Neural cell (in vitro differentiated cells): ENCODE measurements around the gene NDNF. TPM values are rescaled to one million over a fixed set of nuclear protein-coding genes. Genes with fewer than 3 reads are reported as not detected.

Experiments used
- H2AFZ ChIP-seq: fragments of 200-600, 300-800 bp; sonication (generic), shearing (Covaris generic); 2 replicates; pipeline ENCODE4 v1.6.0; 2014; ENCODE audit warnings: low read depth, mild to moderate bottlenecking, antibody characterized with exemption, low read length, moderate library complexity
- H3F3A ChIP-seq: fragments of 200-600 bp; shearing (Covaris generic); 2 replicates; pipeline ENCODE4 v1.6.1; 2016; ENCODE audit warnings: mild to moderate bottlenecking, moderate library complexity, mixed read lengths, antibody characterized with exemption, low read length; ENCODE audit not compliant: insufficient read depth, poor library complexity, severe bottlenecking
- H3K27ac ChIP-seq: fragments of 200-600, 300-800 bp; sonication (generic), shearing (Covaris generic); 2 replicates; pipeline ENCODE4 v1.5.1; 2014; ENCODE audit warnings: mild to moderate bottlenecking, low read length, moderate library complexity
- H3K27me3 ChIP-seq: fragments of 300-800, 200-600 bp; sonication (generic), shearing (Covaris generic); 2 replicates; pipeline ENCODE4 v1.6.0; 2014; ENCODE audit warnings: mild to moderate bottlenecking, low read depth, low read length, moderate library complexity; ENCODE audit not compliant: insufficient read depth
- H3K36me3 ChIP-seq: fragments of 300-800, 200-600 bp; sonication (generic), shearing (Covaris generic); 2 replicates; pipeline ENCODE4 v1.5.1; 2014; ENCODE audit warnings: mild to moderate bottlenecking, antibody characterized with exemption, low read length, moderate library complexity; ENCODE audit not compliant: insufficient read depth
- H3K4me2 ChIP-seq: fragments of 300-800, 200-600 bp; sonication (generic), shearing (Covaris generic); 2 replicates; pipeline ENCODE4 v1.6.0; 2014; ENCODE audit warnings: mild to moderate bottlenecking, low read length
- H3K4me3 ChIP-seq: fragments of 300-800, 200-600 bp; sonication (generic), shearing (Covaris generic); 2 replicates; pipeline ENCODE4 v1.5.1; 2014; ENCODE audit warnings: mild to moderate bottlenecking, low read length, moderate library complexity
- H3K79me2 ChIP-seq: fragments of 200-600 bp; shearing (Covaris generic); replicated peaks from 2 replicates; pipeline ENCODE4 v1.6.0; 2014; ENCODE audit warnings: mild to moderate bottlenecking, low read length, moderate library complexity; ENCODE audit not compliant: insufficient read depth
- H3K9ac ChIP-seq: fragments of 300-800, 200-600 bp; sonication (generic), shearing (Covaris generic); 2 replicates; pipeline ENCODE4 v1.6.1; 2016; ENCODE audit warnings: mild to moderate bottlenecking, low read length, mixed read lengths
- H3K9me2 ChIP-seq: fragments of 200-600 bp; shearing (Covaris generic); 2 replicates; pipeline ENCODE4 v1.6.1; 2016; ENCODE audit warnings: mild to moderate bottlenecking, low read length, mixed read lengths; ENCODE audit not compliant: insufficient read depth
- H3K9me3 ChIP-seq: fragments of 200-600, 300-800 bp; sonication (generic), shearing (Covaris generic); 2 replicates; pipeline ENCODE4 v1.6.1; 2016; ENCODE audit warnings: mild to moderate bottlenecking, mixed run types, low read length, moderate library complexity, mixed read lengths
- H4K20me1 ChIP-seq: fragments of 200-600 bp; shearing (Covaris generic); 2 replicates; pipeline ENCODE4 v1.6.1; 2016; ENCODE audit warnings: mild to moderate bottlenecking, mixed run types; ENCODE audit not compliant: insufficient read depth
- CTCF ChIP-seq: fragments of 450-650 bp; IDR thresholded peaks from 2 replicates; pipeline ENCODE4 v1.5.1; 2014; ENCODE audit warnings: antibody characterized with exemption, mild to moderate bottlenecking, moderate library complexity; ENCODE audit not compliant: poor library complexity, severe bottlenecking
- EP300 ChIP-seq: fragments of 450-650 bp; conservative IDR thresholded peaks from 2 replicates; pipeline ENCODE4 v1.6.1; 2014; ENCODE audit warnings: antibody characterized with exemption, mild to moderate bottlenecking, moderate library complexity; ENCODE audit not compliant: poor library complexity, severe bottlenecking
- EZH2 ChIP-seq: fragments of 200-600, 300-800 bp; shearing (Covaris generic), sonication (generic); IDR thresholded peaks from 2 replicates; pipeline ENCODE4 v1.6.1; 2014; ENCODE audit warnings: antibody characterized with exemption, low read length, borderline replicate concordance, mild to moderate bottlenecking; ENCODE audit not compliant: insufficient read depth, poor library complexity, severe bottlenecking
- MXI1 ChIP-seq: fragments of 450-650 bp; conservative IDR thresholded peaks from 2 replicates; pipeline ENCODE4 v1.6.1; 2014; ENCODE audit warnings: antibody characterized with exemption, mild to moderate bottlenecking; ENCODE audit not compliant: poor library complexity, severe bottlenecking
- POLR2AphosphoS5 ChIP-seq: IDR thresholded peaks from 2 replicates; pipeline ENCODE4 v1.6.1; 2012
- RAD21 ChIP-seq: fragments of 450-650 bp; conservative IDR thresholded peaks from 2 replicates; pipeline ENCODE4 v1.6.1; 2014; ENCODE audit warnings: antibody characterized with exemption, mild to moderate bottlenecking, moderate library complexity
- SMC3 ChIP-seq: fragments of 450-650 bp; conservative IDR thresholded peaks from 2 replicates; pipeline ENCODE4 v1.6.1; 2014; ENCODE audit warnings: antibody characterized with exemption, mild to moderate bottlenecking, moderate library complexity; ENCODE audit not compliant: poor library complexity
- TAF1 ChIP-seq: IDR thresholded peaks from 2 replicates; pipeline ENCODE4 v1.6.1; 2012; ENCODE audit warnings: low read depth
- polyA plus RNA-seq: library from polyadenylated mRNA; depleted of rRNA; stranded (reverse); fragments of >200 nt; gene quantifications from 2 replicates; pipeline ENCODE4 v1.2.3, GENCODE V29; 2014
- TF ChIP-seq, protein P1 (sequence below): IDR thresholded peaks from 2 replicates; pipeline ENCODE4 v1.6.1; 2012; ENCODE audit warnings: borderline replicate concordance

NDNF gene
- polyA plus RNA-seq, 1 donor from 2014 or later, result 4.3 TPM

GRCh38 chr4:121118344-121118743 lies 46.0 kb upstream of the NDNF start:
- Histone ChIP-seq H3K9ac (no peak overlapping the region), H3K9me2 (no peaks in the 10 kb centered on the region), H3K9me3 (no peaks in the 10 kb centered on the region), H3K4me2 (no peak overlapping the region), H2AFZ (no peak overlapping the region), H3K4me3 (no peak overlapping the region), H4K20me1 (no peaks in the 10 kb centered on the region), H3F3A (no peaks in the 10 kb centered on the region), H3K27ac (no peak overlapping the region), H3K27me3 (no peaks in the 10 kb centered on the region), H3K79me2 (no peaks in the 10 kb centered on the region), H3K36me3 (no peaks in the 10 kb centered on the region)
- TF ChIP-seq POLR2AphosphoS5 (peak; percentile 25), TAF1 (no peak)
- TF ChIP-seq, protein P1, sequence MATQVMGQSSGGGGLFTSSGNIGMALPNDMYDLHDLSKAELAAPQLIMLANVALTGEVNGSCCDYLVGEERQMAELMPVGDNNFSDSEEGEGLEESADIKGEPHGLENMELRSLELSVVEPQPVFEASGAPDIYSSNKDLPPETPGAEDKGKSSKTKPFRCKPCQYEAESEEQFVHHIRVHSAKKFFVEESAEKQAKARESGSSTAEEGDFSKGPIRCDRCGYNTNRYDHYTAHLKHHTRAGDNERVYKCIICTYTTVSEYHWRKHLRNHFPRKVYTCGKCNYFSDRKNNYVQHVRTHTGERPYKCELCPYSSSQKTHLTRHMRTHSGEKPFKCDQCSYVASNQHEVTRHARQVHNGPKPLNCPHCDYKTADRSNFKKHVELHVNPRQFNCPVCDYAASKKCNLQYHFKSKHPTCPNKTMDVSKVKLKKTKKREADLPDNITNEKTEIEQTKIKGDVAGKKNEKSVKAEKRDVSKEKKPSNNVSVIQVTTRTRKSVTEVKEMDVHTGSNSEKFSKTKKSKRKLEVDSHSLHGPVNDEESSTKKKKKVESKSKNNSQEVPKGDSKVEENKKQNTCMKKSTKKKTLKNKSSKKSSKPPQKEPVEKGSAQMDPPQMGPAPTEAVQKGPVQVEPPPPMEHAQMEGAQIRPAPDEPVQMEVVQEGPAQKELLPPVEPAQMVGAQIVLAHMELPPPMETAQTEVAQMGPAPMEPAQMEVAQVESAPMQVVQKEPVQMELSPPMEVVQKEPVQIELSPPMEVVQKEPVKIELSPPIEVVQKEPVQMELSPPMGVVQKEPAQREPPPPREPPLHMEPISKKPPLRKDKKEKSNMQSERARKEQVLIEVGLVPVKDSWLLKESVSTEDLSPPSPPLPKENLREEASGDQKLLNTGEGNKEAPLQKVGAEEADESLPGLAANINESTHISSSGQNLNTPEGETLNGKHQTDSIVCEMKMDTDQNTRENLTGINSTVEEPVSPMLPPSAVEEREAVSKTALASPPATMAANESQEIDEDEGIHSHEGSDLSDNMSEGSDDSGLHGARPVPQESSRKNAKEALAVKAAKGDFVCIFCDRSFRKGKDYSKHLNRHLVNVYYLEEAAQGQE, result peak; percentile 38

- Histone ChIP-seq H2AFZ (no peak overlapping the region), H3K9me3 (no peaks in the 10 kb centered on the region), H3K4me3 (no peak overlapping the region), H3K27ac (no peak overlapping the region), H3K27me3 (no peaks in the 10 kb centered on the region), H3K9me2 (no peaks in the 10 kb centered on the region), H4K20me1 (no peaks in the 10 kb centered on the region), H3K36me3 (no peaks in the 10 kb centered on the region), H3F3A (no peaks in the 10 kb centered on the region), H3K79me2 (no peaks in the 10 kb centered on the region), H3K9ac (no peak overlapping the region), H3K4me2 (no peak overlapping the region)
- no peak for TF ChIP-seq RAD21
- TF ChIP-seq EZH2, result no peak
- no peak for TF ChIP-seq POLR2AphosphoS5
- TF ChIP-seq TAF1, result no peak
- no peak for TF ChIP-seq EP300
- TF ChIP-seq MXI1, result no peak
- TF ChIP-seq CTCF, result no peak
- TF ChIP-seq SMC3, result no peak
- TF ChIP-seq, protein P1, result no peak
Measured at GRCh38 chr4:121114756-121115155, 42.4 kb upstream of the NDNF start.
